H9 (cell line): ENCODE data around the gene HSPB2. TPM values are rescaled to one million over a fixed set of nuclear protein-coding genes. Genes with fewer than 3 reads are reported as not detected.

ENCODE experiments used
- DNase-seq: peaks from one replicate; pipeline ENCODE4 v3.0.0-alpha.2; 2017
- H2AFZ ChIP-seq: one replicate; pipeline ENCODE4 v1.6.1; 2013; ENCODE audit warnings: mild to moderate bottlenecking, low read length, control low read depth, moderate library complexity
- H2AK5ac ChIP-seq: 2 replicates; pipeline ENCODE4 v1.6.1; 2013; ENCODE audit warnings: low read length, control low read depth, mixed read lengths; ENCODE audit not compliant: insufficient read length
- H2BK120ac ChIP-seq: one replicate; pipeline ENCODE4 v1.6.1; 2013; ENCODE audit warnings: low read depth, mild to moderate bottlenecking, low read length, control low read depth, inconsistent platforms; ENCODE audit not compliant: poor library complexity, severe bottlenecking
- H2BK12ac ChIP-seq: 2 replicates; pipeline ENCODE4 v1.6.1; 2013; ENCODE audit warnings: low read length, control low read depth, mixed read lengths, low read depth; ENCODE audit not compliant: insufficient read length
- H2BK15ac ChIP-seq: 2 replicates; pipeline ENCODE4 v1.6.1; 2013; ENCODE audit warnings: low read depth, low read length, control low read depth
- H2BK20ac ChIP-seq: one replicate; pipeline ENCODE4 v1.6.1; 2013; ENCODE audit warnings: low read depth, mild to moderate bottlenecking, low read length, control low read depth, inconsistent platforms; ENCODE audit not compliant: poor library complexity, severe bottlenecking
- H2BK5ac ChIP-seq: 2 replicates; pipeline ENCODE4 v1.6.1; 2013; ENCODE audit warnings: low read length, control low read depth, mixed read lengths; ENCODE audit not compliant: insufficient read length
- H3K14ac ChIP-seq: 2 replicates; pipeline ENCODE4 v1.6.1; 2013; ENCODE audit warnings: low read length, control low read depth; ENCODE audit not compliant: insufficient read depth
- H3K18ac ChIP-seq: 2 replicates; pipeline ENCODE4 v1.6.1; 2013; ENCODE audit warnings: low read depth, mild to moderate bottlenecking, mixed read lengths, low read length, control low read depth; ENCODE audit not compliant: insufficient read length
- H3K23ac ChIP-seq: 2 replicates; pipeline ENCODE4 v1.6.1; 2013; ENCODE audit warnings: low read length, control low read depth, mixed read lengths, low read depth; ENCODE audit not compliant: insufficient read length
- H3K23me2 ChIP-seq: 2 replicates; pipeline ENCODE4 v1.6.1; 2013; ENCODE audit warnings: low read depth, mild to moderate bottlenecking, mixed read lengths, low read length, control low read depth; ENCODE audit not compliant: insufficient read length, poor library complexity, severe bottlenecking
- H3K27ac ChIP-seq: 2 replicates; pipeline ENCODE4 v1.5.1; 2013; ENCODE audit warnings: low read length, control low read depth, mixed read lengths, low read depth; ENCODE audit not compliant: insufficient read length
- H3K27me3 ChIP-seq: 2 replicates; pipeline ENCODE4 v1.6.1; 2013; ENCODE audit warnings: low read length, control low read depth, inconsistent platforms; ENCODE audit not compliant: insufficient read depth
- H3K4ac ChIP-seq: 2 replicates; pipeline ENCODE4 v1.6.1; 2013; ENCODE audit warnings: low read depth, mild to moderate bottlenecking, control low read depth, inconsistent platforms, low read length, moderate library complexity
- H3K4me1 ChIP-seq: 2 replicates; pipeline ENCODE4 v1.6.1; 2013; ENCODE audit warnings: low read length, control low read depth, inconsistent platforms; ENCODE audit not compliant: insufficient read depth
- H3K4me2 ChIP-seq: 2 replicates; pipeline ENCODE4 v1.6.1; 2013; ENCODE audit warnings: low read length, control low read depth, mixed read lengths; ENCODE audit not compliant: insufficient read length, insufficient read depth
- H3K56ac ChIP-seq: 2 replicates; pipeline ENCODE4 v1.6.1; 2013; ENCODE audit warnings: low read depth, mild to moderate bottlenecking, mixed read lengths, low read length, control low read depth; ENCODE audit not compliant: insufficient read length
- H3K79me1 ChIP-seq: 2 replicates; pipeline ENCODE4 v1.6.1; 2013; ENCODE audit warnings: low read depth, mild to moderate bottlenecking, moderate library complexity, low read length, control low read depth, inconsistent platforms; ENCODE audit not compliant: insufficient read depth, poor library complexity, severe bottlenecking
- H3K79me2 ChIP-seq: 2 replicates; pipeline ENCODE4 v1.6.1; 2013; ENCODE audit warnings: low read length, control low read depth, inconsistent platforms; ENCODE audit not compliant: insufficient read depth
- H3K9ac ChIP-seq: 2 replicates; pipeline ENCODE4 v1.6.1; 2013; ENCODE audit warnings: low read length, control low read depth, mixed read lengths; ENCODE audit not compliant: insufficient read length; ENCODE audit errors: extremely low read depth
- H3K9me3 ChIP-seq: one replicate; pipeline ENCODE4 v1.6.1; 2013; ENCODE audit warnings: low read depth, low read length, inconsistent platforms; ENCODE audit not compliant: control insufficient read depth
- H3T11ph ChIP-seq: one replicate; pipeline ENCODE4 v1.6.1; 2013; ENCODE audit warnings: mild to moderate bottlenecking, low read length, control low read depth, inconsistent platforms
- H4K20me1 ChIP-seq: one replicate; pipeline ENCODE4 v1.6.1; 2013; ENCODE audit not compliant: control insufficient read depth, insufficient read length, insufficient read depth
- H4K5ac ChIP-seq: 2 replicates; pipeline ENCODE4 v1.6.1; 2013; ENCODE audit warnings: low read depth, mild to moderate bottlenecking, mixed read lengths, low read length, control low read depth; ENCODE audit not compliant: insufficient read length
- H4K8ac ChIP-seq: replicated peaks from 2 replicates; pipeline ENCODE4 v1.6.1; 2013; ENCODE audit warnings: low read length, control low read depth, mixed read lengths, low read depth; ENCODE audit not compliant: insufficient read length
- H4K91ac ChIP-seq: 2 replicates; pipeline ENCODE4 v1.6.1; 2013; ENCODE audit warnings: low read depth, mild to moderate bottlenecking, moderate library complexity, mixed read lengths, low read length, control low read depth; ENCODE audit not compliant: insufficient read length
- H3K27ac Mint-ChIP-seq, 3 experiments: 2 replicates in 2 of 3; 3 replicates in 1 of 3; pipeline ENCODE4 v1.8.0; 2020 to 2021; ENCODE audit warnings: mixed read lengths in 3 of 3, mild to moderate bottlenecking in 1 of 3, moderate library complexity in 1 of 3
- H3K27me3 Mint-ChIP-seq: 2 replicates; pipeline ENCODE4 v1.8.0; 2021; ENCODE audit warnings: low read depth, mild to moderate bottlenecking, moderate library complexity, mixed read lengths
- H3K36me3 Mint-ChIP-seq, 3 experiments: 2 replicates in 2 of 3; 3 replicates in 1 of 3; pipeline ENCODE4 v1.8.0; 2020 to 2021; ENCODE audit warnings: low read depth in 3 of 3, mixed read lengths in 3 of 3; ENCODE audit not compliant: insufficient read depth in 1 of 3
- H3K4me1 Mint-ChIP-seq, 2 experiments: 2 replicates each; pipeline ENCODE4 v1.8.0; 2020; ENCODE audit warnings: mixed read lengths in 2 of 2
- H3K4me3 Mint-ChIP-seq, 2 experiments: 2 replicates in 1 of 2; 3 replicates in 1 of 2; pipeline ENCODE4 v1.8.0; 2020 to 2021; ENCODE audit warnings: mild to moderate bottlenecking in 2 of 2, mixed read lengths in 2 of 2, moderate library complexity in 1 of 2
- H3K9me3 Mint-ChIP-seq, 2 experiments: 2 replicates in 1 of 2; 3 replicates in 1 of 2; pipeline ENCODE4 v1.8.0; 2020; ENCODE audit warnings: mild to moderate bottlenecking in 2 of 2, mixed read lengths in 2 of 2, moderate library complexity in 1 of 2
- CTCF ChIP-seq: fragments of 200-600 bp; sonication (generic); conservative IDR thresholded peaks from 3 replicates; pipeline ENCODE4 v1.8.0; 2021; ENCODE audit warnings: antibody characterized with exemption, mild to moderate bottlenecking
- total RNA-seq: library from RNA; stranded (reverse); gene quantifications from 2 replicates; pipeline ENCODE4 v1.2.1, GENCODE V29; 2021

The HSPB2 gene
- total RNA-seq, 1 experiment from 2014 or later = 0.22 TPM

- Histone ChIP-seq H3K27ac (no peak overlapping the region), H2BK120ac (no peak overlapping the region), H2BK12ac (no peak overlapping the region), H3K79me2 (no peaks in the 10 kb centered on the region), H2BK20ac (no peak overlapping the region), H3K14ac (no peak overlapping the region), H3K4ac (no peak overlapping the region), H4K5ac (no peak overlapping the region), H4K20me1 (no peaks in the 10 kb centered on the region), H3K4me1 (no peaks in the 10 kb centered on the region; the same call in 1 of the 2 replicates), H3T11ph (no peak overlapping the region), H3K23me2 (no peaks in the 10 kb centered on the region), H2BK5ac (no peak overlapping the region), H2AFZ (no peak overlapping the region), H2BK15ac (no peak overlapping the region), H3K27me3 (no peaks in the 10 kb centered on the region; the same call in 1 of the 2 replicates), H4K8ac (no peak overlapping the region), H4K91ac (no peak overlapping the region), H3K9ac (no peak overlapping the region), H3K9me3 (no peaks in the 10 kb centered on the region), H3K18ac (no peak overlapping the region), H3K56ac (no peak overlapping the region), H3K4me2 (no peak overlapping the region), H2AK5ac (no peak overlapping the region), H3K79me1 (no peaks in the 10 kb centered on the region), H3K23ac (no peak overlapping the region)
- Mint-ChIP-seq H3K27me3 (no peaks in the 10 kb centered on the region), H3K36me3 (peaks cover 0 to 4% (median 4%) of the 10 kb centered on the region in 3 experiments; a peak in 2 of 7 replicates), H3K27ac (peak overlapping the region in 1 of 3 experiments; percentile 88; a peak in 3 of 7 replicates), H3K4me3 (no peak overlapping the region), H3K4me1 (peaks cover 8 to 15% of the 10 kb centered on the region in 2 experiments), H3K9me3 (peaks cover 6 to 7% of the 10 kb centered on the region in 2 experiments; a peak in 3 of 5 replicates)
- TF ChIP-seq CTCF = no peak
- no peak for DNase-seq
These were observed 34.6 kb downstream of the HSPB2 start for GRCh38 chr11:111947143-111947542.
